Mesenchymal stem cell (in vitro differentiated cells and primary cell): ENCODE results near the gene NBPF1.
"Not testable (repeated sequence)": the region's sequence is repeated elsewhere in the genome, so short reads cannot be mapped to it uniquely, and the experiment has no call there.

Experiments
- DNase-seq: peaks from one replicate; pipeline ENCODE4 v3.0.0-alpha.2; 2013
- H2AFZ ChIP-seq: one replicate; pipeline ENCODE4 v1.6.1; 2013; ENCODE audit warnings: low read depth, mild to moderate bottlenecking, control low read depth, inconsistent platforms, low read length, moderate library complexity
- H2AK5ac ChIP-seq: 2 replicates; pipeline ENCODE4 v1.6.1; 2013; ENCODE audit warnings: low read length, moderate library complexity, mild to moderate bottlenecking, inconsistent platforms; ENCODE audit not compliant: severe bottlenecking
- H2BK120ac ChIP-seq: one replicate; pipeline ENCODE4 v1.6.1; 2013; ENCODE audit warnings: low read depth, mild to moderate bottlenecking, inconsistent platforms, low read length, moderate library complexity
- H2BK12ac ChIP-seq, 2 experiments: one replicate each; pipeline ENCODE4 v1.6.1; 2013; ENCODE audit warnings: inconsistent platforms in 2 of 2, low read length in 2 of 2, mild to moderate bottlenecking in 2 of 2, moderate library complexity in 2 of 2, control low read depth in 1 of 2
- H2BK15ac ChIP-seq: one replicate; pipeline ENCODE4 v1.6.1; 2013; ENCODE audit warnings: mild to moderate bottlenecking, low read depth, inconsistent platforms; ENCODE audit not compliant: poor library complexity, severe bottlenecking
- H2BK5ac ChIP-seq: 2 replicates; pipeline ENCODE4 v1.6.1; 2013; ENCODE audit warnings: low read depth, mild to moderate bottlenecking, low read length, control low read depth, inconsistent platforms; ENCODE audit not compliant: poor library complexity, severe bottlenecking
- H3K14ac ChIP-seq, 2 experiments: one replicate each; pipeline ENCODE4 v1.6.1; 2013; ENCODE audit warnings: inconsistent platforms in 2 of 2, low read length in 2 of 2, control low read depth in 1 of 2, mild to moderate bottlenecking in 1 of 2, moderate library complexity in 1 of 2
- H3K18ac ChIP-seq, 2 experiments: one replicate each; pipeline ENCODE4 v1.6.1; 2013; ENCODE audit warnings: inconsistent platforms in 2 of 2, low read length in 2 of 2, control low read depth in 1 of 2, low read depth in 1 of 2, mild to moderate bottlenecking in 1 of 2
- H3K23ac ChIP-seq, 2 experiments: one replicate each; pipeline ENCODE4 v1.6.1; 2013; ENCODE audit warnings: inconsistent platforms in 2 of 2, low read length in 2 of 2, mild to moderate bottlenecking in 2 of 2, moderate library complexity in 2 of 2, control low read depth in 1 of 2
- H3K27ac ChIP-seq: 2 replicates; pipeline ENCODE4 v1.5.1; 2013; ENCODE audit warnings: mild to moderate bottlenecking, moderate library complexity, low read length, control low read depth, inconsistent platforms; ENCODE audit not compliant: poor library complexity, severe bottlenecking
- H3K27me3 ChIP-seq, 2 experiments: 2 replicates each; pipeline versions ENCODE4 v1.6.1 to v1.7.0; 2013; ENCODE audit warnings: low read length in 2 of 2, mild to moderate bottlenecking in 2 of 2, moderate library complexity in 2 of 2, control low read depth in 1 of 2, inconsistent platforms in 1 of 2; ENCODE audit not compliant: control insufficient read depth in 1 of 2, insufficient read depth in 1 of 2
- H3K36me3 ChIP-seq, 2 experiments: 2 replicates each; pipeline versions ENCODE4 v1.6.1 to v1.7.0; 2013; ENCODE audit warnings: low read length in 2 of 2, control low read depth in 1 of 2, inconsistent platforms in 1 of 2, low read depth in 1 of 2, mild to moderate bottlenecking in 1 of 2; ENCODE audit not compliant: insufficient read depth in 2 of 2, control insufficient read depth in 1 of 2
- H3K4ac ChIP-seq, 2 experiments: one replicate each; pipeline ENCODE4 v1.6.1; 2013; ENCODE audit warnings: inconsistent platforms in 2 of 2, low read length in 2 of 2, mild to moderate bottlenecking in 2 of 2, moderate library complexity in 2 of 2, control low read depth in 1 of 2, low read depth in 1 of 2
- H3K4me1 ChIP-seq: 2 replicates; pipeline ENCODE4 v1.6.1; 2013; ENCODE audit warnings: low read depth, low read length, control low read depth; ENCODE audit not compliant: control insufficient read depth, insufficient read depth
- H3K4me2 ChIP-seq: 2 replicates; pipeline ENCODE4 v1.6.1; 2013; ENCODE audit warnings: low read length, mild to moderate bottlenecking, inconsistent platforms; ENCODE audit not compliant: poor library complexity, severe bottlenecking
- H3K4me3 ChIP-seq, 2 experiments: 2 replicates each; pipeline versions ENCODE4 v1.5.1 to v1.7.0; 2013; ENCODE audit warnings: low read length in 2 of 2, mild to moderate bottlenecking in 2 of 2, control low read depth in 1 of 2, low read depth in 1 of 2; ENCODE audit not compliant: insufficient read depth in 1 of 2
- H3K79me1 ChIP-seq: replicated peaks from 2 replicates; pipeline ENCODE4 v1.6.1; 2013; ENCODE audit warnings: mild to moderate bottlenecking, control low read depth, low read length, inconsistent platforms; ENCODE audit not compliant: poor library complexity, severe bottlenecking
- H3K9ac ChIP-seq: 2 replicates; pipeline ENCODE4 v1.7.0; 2013; ENCODE audit warnings: mild to moderate bottlenecking, low read length, moderate library complexity
- H3K9me3 ChIP-seq: 2 replicates; pipeline ENCODE4 v1.7.0; 2013; ENCODE audit warnings: mild to moderate bottlenecking, low read length; ENCODE audit not compliant: control insufficient read depth
- H4K8ac ChIP-seq: one replicate; pipeline ENCODE4 v1.6.1; 2013; ENCODE audit warnings: inconsistent platforms, mild to moderate bottlenecking, low read length, moderate library complexity
- H4K91ac ChIP-seq: one replicate; pipeline ENCODE4 v1.6.1; 2013; ENCODE audit warnings: mild to moderate bottlenecking, low read length, inconsistent platforms
- WGBS: methylation state at CpG from one replicate; pipeline ENCODE4 v1.1.7; 2013; ENCODE audit warnings: mixed read lengths; 5-methylcytosine and 5-hydroxymethylcytosine counted together

Gene NBPF1

DNA sequence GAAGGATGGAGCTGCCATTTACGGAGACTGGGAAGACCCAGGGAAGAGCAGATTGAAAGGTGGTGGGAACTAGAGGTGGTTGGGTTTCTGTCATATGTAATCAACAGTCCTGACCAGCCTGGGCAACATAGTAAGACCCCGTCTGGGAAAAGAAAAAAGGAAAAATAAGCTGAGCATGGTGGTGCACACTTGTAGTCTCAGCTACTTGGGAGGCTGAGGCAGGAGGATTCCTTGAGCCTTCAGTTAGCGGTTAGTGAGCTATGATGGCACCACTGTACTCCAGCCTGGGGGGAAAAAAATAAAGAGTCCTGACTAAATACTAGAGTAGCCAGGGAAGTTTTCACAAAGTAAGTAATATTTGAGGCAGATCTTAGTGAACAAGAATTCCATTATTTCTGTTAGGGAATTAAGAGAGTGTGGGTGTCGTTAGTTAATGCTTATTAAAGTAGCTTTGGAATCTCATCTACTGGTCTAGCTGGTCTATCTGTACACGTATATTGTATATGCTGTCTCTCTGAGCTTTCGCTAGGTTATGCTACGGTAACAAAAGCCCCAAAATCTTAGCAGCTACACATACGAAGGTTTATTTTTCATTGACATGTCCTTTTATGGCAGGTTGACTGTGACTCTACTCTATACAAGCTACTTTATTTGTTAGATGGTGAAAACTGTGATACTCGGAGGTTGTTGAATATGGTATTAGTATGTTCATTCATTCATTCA, 4.4 kb downstream of the NBPF1 start:
- H3K9ac ChIP-seq: no peak overlapping the region
- no peak overlapping the region for H2AK5ac ChIP-seq
- no peak overlapping the region for H3K27ac ChIP-seq
- no peak for DNase-seq
- H3K36me3 ChIP-seq: peaks cover 19 to 42% of the 10 kb centered on the region in 2 experiments
- H3K23ac ChIP-seq: no peak overlapping the region
- H4K91ac ChIP-seq: no peak overlapping the region
- H2BK12ac ChIP-seq: no peak overlapping the region
- peaks cover 9% of the 10 kb centered on the region for H3K4me1 ChIP-seq
- H2AFZ ChIP-seq: no peak overlapping the region
- H2BK120ac ChIP-seq: no peak overlapping the region
- no peak overlapping the region for H3K14ac ChIP-seq
- no peak overlapping the region for H4K8ac ChIP-seq
- no peak overlapping the region for H3K18ac ChIP-seq
- no peaks in the 10 kb centered on the region for H3K27me3 ChIP-seq
- peaks cover 34% of the 10 kb centered on the region for H3K79me1 ChIP-seq
- H2BK15ac ChIP-seq: no peak overlapping the region
- H3K4ac ChIP-seq: no peak overlapping the region
- H3K4me3 ChIP-seq: no peak overlapping the region
- H3K4me2 ChIP-seq: no peak overlapping the region
- H2BK5ac ChIP-seq: no peak overlapping the region
- WGBS: 96% methylated on average over 8 of the region's 9 CpGs
- no peaks in the 10 kb centered on the region for H3K9me3 ChIP-seq

DNA sequence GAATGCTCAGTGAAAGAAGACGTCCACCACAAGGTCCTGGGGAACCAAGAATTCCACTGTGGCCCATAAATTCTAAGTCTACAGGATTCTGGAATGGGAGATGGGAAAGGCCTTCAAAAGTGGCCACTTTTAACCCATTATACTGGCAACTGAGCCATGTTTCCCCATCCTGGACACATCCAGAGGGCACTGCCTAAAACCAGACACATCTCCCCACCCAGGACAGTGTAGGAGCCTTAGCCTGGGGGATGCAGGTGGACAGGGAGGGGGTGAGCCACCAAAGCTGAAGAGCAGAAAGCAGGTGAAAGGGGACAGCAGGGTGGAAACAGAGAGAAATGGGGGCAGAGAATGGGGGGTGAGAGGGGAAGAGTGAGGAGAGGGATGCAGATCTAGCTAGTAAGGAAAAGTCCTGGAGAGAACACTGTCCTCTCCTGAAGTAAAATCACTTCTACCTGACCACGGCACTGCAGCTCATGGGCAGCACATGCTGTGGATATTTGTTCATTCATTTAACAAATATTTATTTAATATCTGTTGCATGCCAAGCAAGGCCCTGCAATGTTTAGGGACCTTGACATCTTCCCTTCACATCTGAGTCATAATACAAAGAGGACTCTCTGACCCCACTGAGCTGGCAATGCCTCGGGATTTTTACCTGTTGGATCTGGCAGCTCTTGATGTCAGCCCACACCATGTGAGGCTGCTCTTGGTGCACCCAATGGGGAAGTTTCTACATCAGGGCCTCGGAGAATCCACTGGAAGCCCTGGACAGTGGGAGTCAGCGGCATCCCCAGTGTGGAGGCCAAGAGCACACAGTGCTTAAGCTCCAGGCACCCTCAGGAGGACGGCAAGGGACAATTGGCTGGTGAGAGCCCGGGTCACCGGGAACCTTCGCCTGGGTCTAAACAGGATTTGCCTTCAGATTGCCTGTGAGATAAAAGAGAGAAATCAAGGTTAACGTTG, 5.2 kb downstream of the NBPF1 start:
- H3K9ac ChIP-seq, H2AK5ac ChIP-seq, H3K4me2 ChIP-seq, H2AFZ ChIP-seq, H4K8ac ChIP-seq, H3K27me3 ChIP-seq, DNase-seq, H2BK120ac ChIP-seq, H3K4me1 ChIP-seq, H2BK12ac ChIP-seq, H3K4ac ChIP-seq, H2BK5ac ChIP-seq, H3K14ac ChIP-seq, H3K4me3 ChIP-seq, H4K91ac ChIP-seq, H3K27ac ChIP-seq, H2BK15ac ChIP-seq, H3K18ac ChIP-seq, H3K9me3 ChIP-seq, H3K23ac ChIP-seq: not testable (repeated sequence)
- 93% methylated on average over 10 of the region's 10 CpGs for WGBS
- Histone ChIP-seq H3K36me3 (peaks cover 19 to 42% of the 10 kb centered on the region in 2 experiments), H3K79me1 (peaks cover 33% of the 10 kb centered on the region)

DNA sequence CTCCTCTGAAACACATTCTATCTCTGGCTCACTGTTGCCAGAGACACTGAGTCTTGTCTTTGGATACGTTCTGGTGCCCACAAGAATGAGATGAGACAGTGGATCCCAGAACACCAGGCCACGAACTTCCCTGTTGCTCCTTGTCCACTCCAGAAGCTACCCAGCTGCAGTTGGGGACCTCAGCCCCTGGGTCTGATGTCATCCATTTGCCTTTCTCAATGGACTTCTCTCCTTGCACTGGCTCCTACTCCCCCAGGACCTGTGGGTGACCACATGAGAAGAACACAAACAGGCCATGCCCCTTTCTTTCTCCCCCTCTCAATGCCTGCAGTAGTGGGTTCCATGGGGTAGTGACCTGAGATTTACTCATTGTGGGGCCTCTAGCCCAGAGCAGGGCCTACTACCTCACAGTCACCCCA, 5.9 kb downstream of the NBPF1 start:
- 94% methylated on average over 2 of the region's 2 CpGs for WGBS
- Histone ChIP-seq H2BK12ac (no peak overlapping the region), H4K91ac (no peak overlapping the region), H2BK5ac (no peak overlapping the region), H3K23ac (no peak overlapping the region), H2AK5ac (no peak overlapping the region), H3K27ac (no peak overlapping the region), H3K79me1 (peaks cover 30% of the 10 kb centered on the region), H3K4me1 (peaks cover 3% of the 10 kb centered on the region), H2BK15ac (no peak overlapping the region), H3K27me3 (no peaks in the 10 kb centered on the region), H4K8ac (no peak overlapping the region), H3K9ac (no peak overlapping the region), H3K18ac (no peak overlapping the region), H2BK120ac (no peak overlapping the region), H3K36me3 (peaks cover 19 to 42% of the 10 kb centered on the region in 2 experiments), H3K14ac (no peak overlapping the region), H3K4me3 (no peak overlapping the region), H3K9me3 (no peaks in the 10 kb centered on the region), H2AFZ (no peak overlapping the region), H3K4ac (no peak overlapping the region), H3K4me2 (no peak overlapping the region)
- no peak for DNase-seq
